ENCODE measurements around the gene CNGA2. TPM values are rescaled to one million over a fixed set of nuclear protein-coding genes. Genes with fewer than 3 reads are reported as not detected.

Gene CNGA2
- total RNA-seq, 1 donor from 2014 or later, result not detected

DNA sequence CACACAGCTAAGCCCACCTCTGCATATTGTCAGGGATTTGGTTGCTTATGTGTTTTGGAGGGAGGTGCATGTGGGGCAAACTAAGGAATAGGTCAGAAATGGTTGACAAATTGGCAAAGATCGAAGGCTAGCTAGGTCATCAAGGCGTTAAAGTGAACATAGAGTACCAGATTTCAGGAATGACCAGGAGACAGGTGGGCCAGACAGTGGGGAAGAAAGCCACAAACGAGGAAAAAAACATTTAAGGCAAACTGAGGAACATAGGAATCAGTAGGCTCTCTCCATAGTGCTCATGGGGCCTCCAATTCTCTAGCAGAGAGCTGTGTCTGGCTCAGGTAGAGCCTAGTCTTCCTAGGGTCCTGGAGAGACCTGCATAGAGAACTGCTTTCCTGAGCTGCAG is 57.4 kb downstream of the CNGA2 start:
- FAIRE-seq, result no peak
- no peak overlapping the region for H3K4me3 Mint-ChIP-seq (ENCODE audit: unreplicated experiment)

DNA sequence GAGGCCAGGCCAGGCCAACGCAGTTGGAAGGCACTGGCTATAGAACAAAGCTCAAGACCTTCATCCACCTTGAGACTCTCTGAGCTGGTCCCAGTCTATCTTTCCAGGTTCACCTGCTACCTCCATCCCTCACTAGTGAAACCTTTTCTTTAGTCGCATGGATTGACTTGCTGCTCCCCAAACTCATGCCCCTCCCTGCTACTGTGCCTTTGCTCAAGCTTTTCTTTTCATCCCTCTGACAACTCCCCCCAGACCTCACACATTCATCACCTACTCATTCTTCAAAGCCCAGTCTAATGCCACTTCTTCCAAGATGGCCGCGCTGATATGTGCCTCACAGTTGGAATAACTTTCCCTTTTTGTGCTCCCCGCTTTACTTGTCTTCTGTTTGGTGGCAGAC is 58.0 kb downstream of the CNGA2 start:
- no peak overlapping the region for H2AFZ ChIP-seq (ENCODE audit: low read depth, low read length)
- DNase-seq (ENCODE audit: low read depth), result no peak

More for the DNA sequence above, 57.4 kb downstream of the CNGA2 start:
- Histone ChIP-seq H3K36me3 (ENCODE audit: insufficient read depth, low read length) (no peaks in the 10 kb centered on the region), H3K27ac (ENCODE audit: low read depth, low read length) (no peak overlapping the region), H3K27me3 (ENCODE audit: insufficient read depth, low read length) (no peaks in the 10 kb centered on the region), H3K9ac (ENCODE audit: low read length) (no peak overlapping the region), H2AFZ (ENCODE audit: low read depth, low read length) (no peak overlapping the region), H3K9me3 (ENCODE audit: insufficient read depth, low read depth, low read length) (no peaks in the 10 kb centered on the region), H3K4me1 (ENCODE audit: insufficient read depth, low read length) (peaks cover 16% of the 10 kb centered on the region), H3K79me2 (ENCODE audit: insufficient read depth, low read length) (no peaks in the 10 kb centered on the region), H3K4me2 (ENCODE audit: low read length) (no peak overlapping the region), H4K20me1 (ENCODE audit: insufficient read depth, low read length) (no peaks in the 10 kb centered on the region), H3K4me3 (ENCODE audit: insufficient read depth, low read depth, low read length) (no peak overlapping the region)
- TF ChIP-seq EZH2 (IDR thresholded peaks at IDR 0.05; ENCODE audit: insufficient read depth, low read length), result no peak
- DNase-seq (ENCODE audit: low read depth), result no peak
- Mint-ChIP-seq H3K27me3 (ENCODE audit: low read depth, unreplicated experiment) (peaks cover 26% of the 10 kb centered on the region), H3K36me3 (ENCODE audit: low read depth, unreplicated experiment) (no peaks in the 10 kb centered on the region), H3K4me1 (ENCODE audit: low read depth, unreplicated experiment) (peaks cover 4% of the 10 kb centered on the region), H3K27ac (ENCODE audit: unreplicated experiment) (no peak overlapping the region), H3K9me3 (ENCODE audit: unreplicated experiment) (peaks cover 1% of the 10 kb centered on the region)

DNA sequence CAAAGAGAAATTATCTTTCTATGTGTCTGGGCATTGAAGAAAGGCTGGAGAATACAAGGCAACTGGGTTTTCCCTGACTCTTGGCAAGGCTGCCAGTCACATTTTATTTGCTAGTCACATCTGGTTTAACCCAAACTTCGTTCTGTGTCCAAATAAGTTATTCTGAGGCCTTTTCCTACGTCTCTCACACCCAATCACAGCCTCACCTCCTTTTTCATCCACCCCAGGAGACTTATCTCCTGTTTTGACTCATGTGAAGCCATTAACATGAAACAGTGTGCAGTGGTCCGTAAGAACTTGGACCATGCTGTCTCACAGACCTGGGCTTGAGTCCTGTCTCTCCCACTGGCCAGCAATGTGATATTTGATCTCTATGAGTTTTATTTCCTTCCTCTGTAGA is 59.3 kb downstream of the CNGA2 start:
- H2AFZ ChIP-seq (ENCODE audit: low read depth, low read length), result no peak overlapping the region
- Mint-ChIP-seq H3K36me3 (ENCODE audit: low read depth, unreplicated experiment) (no peaks in the 10 kb centered on the region), H3K27me3 (ENCODE audit: low read depth, unreplicated experiment) (peaks cover 26% of the 10 kb centered on the region), H3K9me3 (ENCODE audit: unreplicated experiment) (peaks cover 1% of the 10 kb centered on the region), H3K4me1 (ENCODE audit: low read depth, unreplicated experiment) (peaks cover 8% of the 10 kb centered on the region), H3K4me3 (ENCODE audit: unreplicated experiment) (no peak overlapping the region), H3K27ac (ENCODE audit: unreplicated experiment) (no peak overlapping the region)
- no peak overlapping the region for H3K4me3 ChIP-seq (ENCODE audit: insufficient read depth, low read depth, low read length)
- H3K4me1 ChIP-seq (ENCODE audit: insufficient read depth, low read length), result peaks cover 13% of the 10 kb centered on the region
- FAIRE-seq, result peak; percentile 23
- H3K4me2 ChIP-seq (ENCODE audit: low read length), result no peak overlapping the region
- H3K9ac ChIP-seq (ENCODE audit: low read length), result no peak overlapping the region
- H3K9me3 ChIP-seq (ENCODE audit: insufficient read depth, low read depth, low read length), result no peaks in the 10 kb centered on the region
- no peaks in the 10 kb centered on the region for H3K36me3 ChIP-seq (ENCODE audit: insufficient read depth, low read length)
- TF ChIP-seq EZH2 (IDR thresholded peaks at IDR 0.05; ENCODE audit: insufficient read depth, low read length), result no peak
- no peaks in the 10 kb centered on the region for H3K79me2 ChIP-seq (ENCODE audit: insufficient read depth, low read length)
- no peaks in the 10 kb centered on the region for H3K27me3 ChIP-seq (ENCODE audit: insufficient read depth, low read length)
- peak; percentile 71 for DNase-seq (ENCODE audit: low read depth)
- no peaks in the 10 kb centered on the region for H4K20me1 ChIP-seq (ENCODE audit: insufficient read depth, low read length)
- no peak overlapping the region for H3K27ac ChIP-seq (ENCODE audit: low read depth, low read length)

More for the DNA sequence above, 58.0 kb downstream of the CNGA2 start:
- peaks cover 4% of the 10 kb centered on the region for H3K4me1 Mint-ChIP-seq (ENCODE audit: low read depth, unreplicated experiment)
- Histone ChIP-seq H3K4me1 (ENCODE audit: insufficient read depth, low read length) (peaks cover 16% of the 10 kb centered on the region), H3K27ac (ENCODE audit: low read depth, low read length) (no peak overlapping the region), H3K9ac (ENCODE audit: low read length) (no peak overlapping the region), H3K79me2 (ENCODE audit: insufficient read depth, low read length) (no peaks in the 10 kb centered on the region), H3K4me2 (ENCODE audit: low read length) (no peak overlapping the region), H3K36me3 (ENCODE audit: insufficient read depth, low read length) (no peaks in the 10 kb centered on the region), H4K20me1 (ENCODE audit: insufficient read depth, low read length) (no peaks in the 10 kb centered on the region), H3K27me3 (ENCODE audit: insufficient read depth, low read length) (no peaks in the 10 kb centered on the region), H3K9me3 (ENCODE audit: insufficient read depth, low read depth, low read length) (no peaks in the 10 kb centered on the region), H3K4me3 (ENCODE audit: insufficient read depth, low read depth, low read length) (no peak overlapping the region)
- TF ChIP-seq EZH2 (IDR thresholded peaks at IDR 0.05; ENCODE audit: insufficient read depth, low read length), result no peak
- TF ChIP-seq, protein P1, sequence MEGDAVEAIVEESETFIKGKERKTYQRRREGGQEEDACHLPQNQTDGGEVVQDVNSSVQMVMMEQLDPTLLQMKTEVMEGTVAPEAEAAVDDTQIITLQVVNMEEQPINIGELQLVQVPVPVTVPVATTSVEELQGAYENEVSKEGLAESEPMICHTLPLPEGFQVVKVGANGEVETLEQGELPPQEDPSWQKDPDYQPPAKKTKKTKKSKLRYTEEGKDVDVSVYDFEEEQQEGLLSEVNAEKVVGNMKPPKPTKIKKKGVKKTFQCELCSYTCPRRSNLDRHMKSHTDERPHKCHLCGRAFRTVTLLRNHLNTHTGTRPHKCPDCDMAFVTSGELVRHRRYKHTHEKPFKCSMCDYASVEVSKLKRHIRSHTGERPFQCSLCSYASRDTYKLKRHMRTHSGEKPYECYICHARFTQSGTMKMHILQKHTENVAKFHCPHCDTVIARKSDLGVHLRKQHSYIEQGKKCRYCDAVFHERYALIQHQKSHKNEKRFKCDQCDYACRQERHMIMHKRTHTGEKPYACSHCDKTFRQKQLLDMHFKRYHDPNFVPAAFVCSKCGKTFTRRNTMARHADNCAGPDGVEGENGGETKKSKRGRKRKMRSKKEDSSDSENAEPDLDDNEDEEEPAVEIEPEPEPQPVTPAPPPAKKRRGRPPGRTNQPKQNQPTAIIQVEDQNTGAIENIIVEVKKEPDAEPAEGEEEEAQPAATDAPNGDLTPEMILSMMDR (IDR thresholded peaks at IDR 0.05; ENCODE audit: insufficient read depth, low read depth, low read length), result no peak
- H3K27me3 Mint-ChIP-seq (ENCODE audit: low read depth, unreplicated experiment), result peaks cover 26% of the 10 kb centered on the region
- no peaks in the 10 kb centered on the region for H3K36me3 Mint-ChIP-seq (ENCODE audit: low read depth, unreplicated experiment)
- H3K9me3 Mint-ChIP-seq (ENCODE audit: unreplicated experiment), result peaks cover 1% of the 10 kb centered on the region
- no peak for FAIRE-seq
- H3K27ac Mint-ChIP-seq (ENCODE audit: unreplicated experiment), result no peak overlapping the region
- H3K4me3 Mint-ChIP-seq (ENCODE audit: unreplicated experiment), result no peak overlapping the region

Other genes with a start within 250 kb of the CNGA2 start
- not detected in 2 replicates for gene PASD1, start 171.1 kb upstream of the CNGA2 start, total RNA-seq
- 0.17 and 0.18 TPM in 2 replicates for gene PRRG3, start 39.3 kb upstream of the CNGA2 start, total RNA-seq
- not detected in 2 replicates for gene FATE1, start 18.7 kb upstream of the CNGA2 start, total RNA-seq
- gene MAGEA4, start 178.1 kb downstream of the CNGA2 start, total RNA-seq, result not detected in 2 replicates
- gene GABRE, start 239.9 kb downstream of the CNGA2 start, total RNA-seq, result 1.3 and 1.8 TPM in 2 replicates

All from astrocyte (in vitro differentiated cells and primary cell).